Left ventricle myocardium superior (tissue), 1 donor: Measurements from ENCODE around the gene SOX30. TPM values are rescaled to one million over a fixed set of nuclear protein-coding genes. Genes with fewer than 3 reads are reported as not detected.

ENCODE experiments used
- ATAC-seq: fragments of 200-7000 bp; cut with Tn5 transposase; one replicate; pipeline ENCODE4 v1.9.1; 2020; ENCODE audit warnings: mild to moderate bottlenecking, moderate library complexity
- DNase-seq: peaks from one replicate; pipeline ENCODE4 v3.0.0-alpha.2; 2020
- intact Hi-C: fragments of 100-400 bp; cut with micrococcal nuclease; formaldehyde crosslinking; loops from one replicate; pipeline ENCODE4 v1.11.0; 2022
- total RNA-seq: library from RNA; stranded (reverse); fragmentation: NEBNext Ultra II Directional; extraction: Animal tissue kit (Norgen Biotek cat#: 25700); gene quantifications from one replicate; pipeline ENCODE4 v1.2.1, GENCODE V29; 2021
- donor health status: DM: no; HTN: yes; CAD: no; lungs with severe emphysema.

Gene SOX30
- total RNA-seq, 1 donor from 2014 or later = not detected

- ATAC-seq (no peak), DNase-seq (no peak)
- intact Hi-C loops = no loop called here
These were observed 40.4 kb downstream of the SOX30 start for GRCh38 chr5:157611571-157612476.

DNA sequence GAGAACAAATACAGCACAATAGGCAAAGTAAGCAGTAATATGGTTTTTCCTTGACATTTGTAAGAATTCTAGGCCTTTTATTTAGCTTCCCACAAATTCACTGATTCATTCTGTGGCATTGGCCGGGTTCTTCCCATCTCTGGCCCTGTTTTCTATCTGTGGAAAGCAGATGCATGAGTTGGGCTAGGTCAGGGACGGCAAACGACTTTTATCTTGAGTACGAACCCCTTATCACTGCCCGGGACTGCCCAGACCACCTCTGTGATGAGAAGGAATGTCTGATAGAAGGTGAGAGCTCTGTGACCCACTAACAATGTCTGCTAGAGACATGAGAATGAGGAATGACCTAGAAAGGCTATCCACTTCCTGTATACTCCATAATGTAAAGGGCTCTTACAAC is 41.2 kb downstream of the SOX30 start:
- no peak for ATAC-seq
- intact Hi-C loops = no loop called here
- no peak for DNase-seq

- DNase-seq = no peak
- intact Hi-C loops = no loop called here
- ATAC-seq = no peak
These were observed 43.2 kb downstream of the SOX30 start for GRCh38 chr5:157608972-157609565.

GRCh38 chr5:157607371-157608161 is 44.7 kb downstream of the SOX30 start:
- DNase-seq (no peak), ATAC-seq (no peak)
- intact Hi-C loops = no loop called here

DNA sequence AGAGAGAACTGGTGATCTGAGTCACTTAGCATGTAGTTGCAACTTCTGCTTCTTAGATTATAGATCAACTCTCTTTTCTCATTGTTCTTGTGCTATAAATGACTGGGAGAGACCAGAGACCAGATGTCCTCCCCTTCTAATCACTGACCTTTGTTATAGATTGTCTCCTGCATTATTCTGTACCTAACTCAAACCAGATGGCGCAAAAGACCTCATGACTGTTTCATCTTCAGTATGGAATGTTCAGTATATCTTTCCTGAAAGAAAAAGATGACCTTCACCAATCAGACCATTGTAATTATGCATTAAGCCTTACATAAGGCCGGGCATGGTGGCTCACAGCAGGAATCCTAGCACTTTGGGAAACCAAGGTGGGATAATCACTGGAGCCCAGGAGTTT is 46.2 kb downstream of the SOX30 start:
- DNase-seq (no peak), ATAC-seq (no peak)
- intact Hi-C loops = no loop called here

DNA sequence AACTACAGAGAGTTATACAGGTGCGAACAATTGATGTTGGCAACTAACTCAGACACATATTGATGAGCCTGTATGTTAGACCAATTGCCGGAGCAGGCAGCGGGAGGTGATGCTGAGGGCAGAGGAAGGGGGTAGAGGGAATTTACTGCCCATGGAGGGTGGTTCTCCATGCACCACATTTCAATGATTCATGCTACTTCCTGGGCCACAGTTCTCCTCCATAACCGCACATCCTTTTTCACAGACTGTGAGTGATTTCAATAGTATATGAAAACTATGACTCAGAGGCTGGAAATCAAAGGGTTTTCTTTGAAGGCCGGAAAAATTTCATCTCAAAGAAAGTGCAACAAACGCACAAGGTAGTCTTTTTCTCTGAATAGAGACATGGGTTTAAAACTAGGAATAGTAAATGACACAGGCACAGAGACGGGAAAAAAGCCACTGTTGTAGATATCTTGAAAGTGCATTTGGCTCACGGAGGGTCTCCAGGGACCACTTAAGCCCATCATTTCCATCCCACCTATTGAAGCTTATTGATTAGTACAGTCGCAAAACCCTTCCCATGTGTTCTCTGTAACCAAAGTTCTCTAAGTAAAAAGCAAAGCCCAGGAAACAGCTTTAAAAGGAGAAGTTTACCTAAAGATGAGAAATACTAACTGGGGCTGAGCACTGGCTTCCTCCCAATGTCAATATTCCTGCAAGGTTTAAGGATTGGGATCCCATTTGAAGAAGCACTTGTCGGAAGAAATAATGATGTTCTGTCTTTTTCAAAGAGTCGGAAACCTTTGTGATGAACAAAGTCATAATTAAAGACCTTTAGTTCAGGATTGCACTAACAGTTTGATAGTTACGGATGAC is 48.7 kb downstream of the SOX30 start:
- intact Hi-C loops = no loop called here
- DNase-seq (no peak), ATAC-seq (peak; percentile 36)

- DNase-seq = no peak
- no peak for ATAC-seq
- intact Hi-C loops = no loop called here
These were observed 49.7 kb downstream of the SOX30 start for GRCh38 chr5:157602505-157602904.

GRCh38 chr5:157600252-157600651 is 52.0 kb downstream of the SOX30 start:
- intact Hi-C loops = no loop called here
- no peak for DNase-seq
- ATAC-seq = no peak

DNA sequence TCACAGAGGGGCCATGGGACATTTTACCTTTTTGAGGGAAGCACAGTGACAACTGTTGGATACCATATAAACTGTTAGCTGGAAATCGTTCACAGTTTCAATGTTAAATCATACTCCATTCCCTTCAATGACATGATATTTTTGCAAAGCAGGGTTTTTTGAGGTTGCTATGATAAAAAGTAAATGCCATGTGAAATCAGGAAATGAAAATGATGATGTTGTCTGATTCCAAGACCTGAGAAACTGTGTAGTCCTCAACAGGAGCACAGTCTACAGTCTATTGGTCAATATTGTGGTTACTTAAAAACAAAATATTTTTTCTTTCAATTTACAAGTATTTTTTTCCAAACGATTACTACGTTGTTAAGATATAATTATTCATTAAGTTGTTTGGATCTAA is 52.7 kb downstream of the SOX30 start:
- DNase-seq (no peak), ATAC-seq (no peak)
- intact Hi-C loops = no loop called here

DNA sequence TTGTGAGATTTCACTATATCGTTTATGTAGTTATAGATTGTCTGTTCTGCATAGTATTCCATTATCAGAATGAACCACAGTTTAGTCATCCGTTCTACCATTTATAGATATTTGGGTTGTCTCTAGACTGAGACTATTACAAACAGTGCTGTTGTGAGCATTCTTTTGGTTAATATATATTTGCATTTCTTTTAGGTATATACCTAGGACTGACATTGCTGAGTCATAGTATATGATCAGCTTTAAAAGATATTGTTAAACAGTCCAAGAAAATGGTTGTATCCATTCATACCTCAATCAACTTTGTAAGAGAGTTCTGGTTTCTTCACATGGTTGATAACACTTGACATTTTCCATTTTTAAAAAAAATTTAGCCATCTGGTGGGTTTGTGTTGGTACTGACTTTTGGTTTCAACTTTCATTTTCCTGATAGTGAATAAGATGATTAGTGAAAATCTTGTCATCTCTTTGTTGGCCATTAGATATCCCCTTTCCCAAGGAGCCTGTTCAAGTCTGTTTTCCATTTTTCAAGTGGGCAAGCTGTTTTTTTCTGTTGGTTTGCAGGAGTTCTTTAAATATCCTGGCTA is 53.8 kb downstream of the SOX30 start:
- intact Hi-C loops = no loop called here
- no peak for ATAC-seq
- DNase-seq = no peak

GRCh38 chr5:157597277-157597676 is 55.0 kb downstream of the SOX30 start:
- ATAC-seq (peak; percentile 21), DNase-seq (no peak)
- intact Hi-C loops = no loop called here

- no peak for DNase-seq
- intact Hi-C loops = no loop called here
- ATAC-seq = peak; percentile 29
These were observed 55.8 kb downstream of the SOX30 start for GRCh38 chr5:157596487-157596886.

DNA sequence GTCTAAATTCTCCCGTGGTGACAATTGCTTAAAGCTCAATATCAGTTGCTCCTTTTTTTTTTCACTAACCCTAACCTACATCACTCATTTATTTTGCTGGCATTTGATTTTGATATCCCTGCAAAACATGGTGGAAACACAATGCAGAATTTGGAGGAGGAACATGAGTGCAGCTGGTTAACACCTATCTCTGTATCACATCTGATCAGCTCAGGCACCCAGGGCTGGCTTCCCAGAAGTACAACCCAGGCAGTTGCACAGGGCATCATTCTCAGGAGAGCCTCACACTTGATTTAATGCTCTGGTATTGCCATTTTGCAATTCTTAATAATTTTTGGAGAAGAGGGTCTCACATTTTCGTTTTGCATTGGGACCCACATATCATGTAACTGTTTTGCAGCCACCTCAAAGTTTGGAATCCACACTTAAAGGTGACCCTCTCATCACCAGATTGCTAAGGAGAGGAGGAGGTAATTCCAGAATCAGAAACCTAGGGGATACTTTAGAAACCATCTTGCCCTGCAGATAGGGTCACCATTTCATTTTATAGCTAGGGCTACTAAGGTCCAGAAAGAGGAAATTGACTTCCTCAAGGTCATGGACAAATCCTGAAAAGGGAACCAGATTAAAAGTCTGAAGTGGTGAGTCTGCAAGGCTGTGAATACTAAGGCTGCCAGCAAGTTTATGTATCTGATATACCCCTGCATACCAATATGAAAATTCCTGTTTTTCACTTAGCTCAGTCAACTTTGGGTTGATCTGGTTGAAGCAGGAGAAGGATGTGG is 57.4 kb downstream of the SOX30 start:
- DNase-seq (no peak), ATAC-seq (no peak)
- intact Hi-C loops = no loop called here

GRCh38 chr5:157594257-157594656 is 58.0 kb downstream of the SOX30 start:
- DNase-seq (no peak), ATAC-seq (peak; percentile 53)
- intact Hi-C loops = no loop called here

GRCh38 chr5:157593052-157593757 is 59.0 kb downstream of the SOX30 start:
- ATAC-seq = no peak
- intact Hi-C loops = no loop called here
- no peak for DNase-seq

DNA sequence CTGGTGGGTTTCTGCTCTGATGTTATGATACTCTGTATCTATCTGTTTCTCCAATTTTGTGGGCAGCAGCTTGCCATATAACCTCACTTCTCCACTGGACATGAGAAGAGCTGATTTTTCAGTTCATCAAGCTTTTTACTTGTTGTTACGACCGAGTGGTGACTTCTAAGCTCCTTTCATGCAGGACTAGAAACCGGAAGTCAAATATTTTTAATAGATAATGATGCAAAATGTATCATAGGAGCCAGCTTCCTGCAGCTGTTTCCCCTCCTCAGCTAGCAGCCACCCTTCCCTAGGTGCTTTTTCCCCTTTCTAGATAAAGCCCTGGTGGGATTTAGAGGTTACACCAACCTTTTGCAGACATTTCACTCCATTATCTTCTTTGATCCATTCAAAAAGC is 59.6 kb downstream of the SOX30 start:
- ATAC-seq (no peak), DNase-seq (no peak)
- intact Hi-C loops = no loop called here

GRCh38 chr5:157590478-157590877 is 61.8 kb downstream of the SOX30 start:
- intact Hi-C loops = no loop called here
- ATAC-seq (no peak), DNase-seq (no peak)
